HG03439 (cell line): ENCODE measurements around the gene SLC29A3.

Experiments used
- ATAC-seq: cut with Tn5 transposase; IDR thresholded peaks from one replicate; pipeline ENCODE4 v1.9.1; 2021; ENCODE audit warnings: mild to moderate bottlenecking, moderate library complexity; ENCODE audit not compliant: unreplicated experiment

Gene SLC29A3

DNA sequence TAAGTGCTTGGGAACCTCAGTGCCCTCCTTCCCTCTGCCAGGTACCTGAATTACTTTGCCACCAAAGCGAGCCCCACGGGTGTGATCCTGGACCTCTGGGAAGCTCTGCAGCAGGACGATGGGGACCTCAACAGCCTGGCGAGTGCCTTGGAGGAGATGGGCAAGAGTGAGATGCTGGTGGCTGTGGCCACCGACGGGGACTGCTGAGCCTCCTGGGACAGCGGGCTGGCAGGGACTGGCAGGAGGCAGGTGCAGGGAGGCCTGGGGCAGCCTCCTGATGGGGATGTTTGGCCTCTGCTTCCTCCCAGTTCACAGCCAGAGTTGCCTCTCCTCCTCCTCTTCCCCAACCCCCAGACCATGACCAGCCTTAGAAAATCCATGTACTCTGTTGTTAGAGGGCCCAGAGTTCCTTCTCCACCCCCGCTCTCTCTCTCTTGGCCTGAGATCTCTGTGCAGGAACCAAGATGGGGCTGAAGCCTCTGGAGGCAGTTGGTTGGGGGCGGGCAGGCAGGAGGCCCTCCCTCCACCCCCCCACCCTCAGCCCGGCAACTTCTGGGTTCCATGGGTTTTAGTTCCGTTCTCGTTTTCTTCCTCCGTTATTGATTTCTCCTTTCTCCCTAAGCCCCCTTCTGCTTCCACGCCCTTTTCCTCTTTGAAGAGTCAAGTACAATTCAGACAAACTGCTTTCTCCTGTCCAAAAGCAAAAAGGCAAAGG, 19.8 kb upstream of the SLC29A3 start:
- no peak for ATAC-seq

DNA sequence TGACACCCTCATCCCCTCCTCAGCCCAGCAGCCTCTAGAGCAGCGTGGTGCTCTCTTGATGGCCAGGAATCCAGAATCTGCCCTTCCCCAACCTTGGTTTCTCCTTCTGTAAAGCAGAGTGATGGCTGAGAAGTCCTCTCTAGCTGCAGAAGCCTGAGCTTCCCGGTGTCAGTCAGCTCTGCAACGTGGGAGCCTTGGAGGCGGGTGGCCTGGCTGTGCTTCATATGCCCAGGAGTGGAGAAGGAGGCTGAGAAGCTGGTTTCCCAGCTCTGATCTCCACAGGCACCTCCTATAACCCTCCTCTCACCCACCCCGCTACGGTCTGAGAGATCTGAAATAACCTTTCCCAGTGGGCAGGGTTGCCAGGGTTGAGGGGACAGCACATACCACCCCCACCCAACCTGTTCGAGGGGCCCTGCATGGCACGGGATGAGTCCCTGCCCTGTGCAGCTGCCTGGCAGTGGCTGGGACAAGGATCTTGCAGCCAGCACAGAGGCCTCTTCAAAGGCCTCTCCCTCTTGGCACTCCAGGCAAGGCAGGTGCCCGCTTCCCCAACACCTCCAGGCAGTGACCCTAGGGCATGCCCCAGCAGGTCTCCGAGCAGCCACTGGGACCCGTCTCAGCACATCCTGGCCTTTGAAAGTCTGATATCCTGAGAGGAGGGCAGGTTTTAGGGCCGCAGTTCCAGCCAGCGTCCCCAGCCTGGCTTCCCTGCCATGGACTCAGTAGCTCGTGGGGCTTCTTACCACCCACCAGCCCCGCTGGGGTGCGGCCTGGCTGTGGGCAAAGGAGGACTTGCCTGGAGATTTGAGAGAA, 18.3 kb upstream of the SLC29A3 start:
- ATAC-seq: no peak

DNA sequence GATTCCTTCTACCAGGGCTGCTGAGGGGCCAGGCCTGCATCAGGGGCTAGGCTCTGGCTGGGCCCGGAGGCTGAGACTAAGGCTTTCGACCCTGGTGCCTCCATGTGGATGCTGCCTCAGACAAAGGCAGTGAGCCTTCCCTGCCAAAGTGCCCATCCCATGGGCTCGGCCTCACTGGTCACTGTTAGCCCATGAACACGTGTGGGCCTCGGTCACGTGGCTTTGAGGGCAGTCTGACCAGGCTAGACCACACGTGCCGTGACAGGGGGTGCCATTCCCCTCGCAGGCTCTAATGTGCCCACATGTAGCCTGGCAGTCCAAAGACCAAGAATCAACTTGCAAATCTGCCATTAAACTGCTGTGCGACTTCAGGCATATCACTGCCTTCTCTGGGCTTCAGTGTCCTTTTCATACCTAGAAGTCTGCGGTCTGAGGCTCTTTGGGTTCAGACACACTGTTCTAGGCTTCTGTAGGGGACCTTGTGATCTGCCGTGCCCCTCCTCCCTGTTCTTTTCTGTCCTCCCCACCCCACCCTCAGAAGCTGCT, 17.6 kb upstream of the SLC29A3 start:
- no peak for ATAC-seq

DNA sequence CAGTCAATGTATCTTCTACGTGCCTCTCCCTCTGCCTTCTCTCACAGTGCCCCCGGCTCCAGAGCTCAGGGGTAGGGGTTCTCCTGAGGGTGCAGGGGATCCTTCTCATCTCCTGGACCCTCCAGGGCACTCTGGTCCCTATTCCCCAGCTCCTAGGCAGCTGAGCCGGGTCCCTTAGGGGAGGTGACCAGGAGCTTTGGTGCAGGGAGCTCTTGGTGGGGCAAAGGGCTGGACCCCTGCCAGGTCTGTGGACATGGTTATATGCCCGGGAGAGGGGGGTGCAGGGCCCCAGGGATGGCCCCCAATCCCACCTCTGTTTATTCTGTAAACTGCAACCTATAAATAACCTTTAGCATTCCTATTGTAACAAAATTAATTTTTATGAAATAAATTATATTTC, 16.6 kb upstream of the SLC29A3 start:
- ATAC-seq: no peak

DNA sequence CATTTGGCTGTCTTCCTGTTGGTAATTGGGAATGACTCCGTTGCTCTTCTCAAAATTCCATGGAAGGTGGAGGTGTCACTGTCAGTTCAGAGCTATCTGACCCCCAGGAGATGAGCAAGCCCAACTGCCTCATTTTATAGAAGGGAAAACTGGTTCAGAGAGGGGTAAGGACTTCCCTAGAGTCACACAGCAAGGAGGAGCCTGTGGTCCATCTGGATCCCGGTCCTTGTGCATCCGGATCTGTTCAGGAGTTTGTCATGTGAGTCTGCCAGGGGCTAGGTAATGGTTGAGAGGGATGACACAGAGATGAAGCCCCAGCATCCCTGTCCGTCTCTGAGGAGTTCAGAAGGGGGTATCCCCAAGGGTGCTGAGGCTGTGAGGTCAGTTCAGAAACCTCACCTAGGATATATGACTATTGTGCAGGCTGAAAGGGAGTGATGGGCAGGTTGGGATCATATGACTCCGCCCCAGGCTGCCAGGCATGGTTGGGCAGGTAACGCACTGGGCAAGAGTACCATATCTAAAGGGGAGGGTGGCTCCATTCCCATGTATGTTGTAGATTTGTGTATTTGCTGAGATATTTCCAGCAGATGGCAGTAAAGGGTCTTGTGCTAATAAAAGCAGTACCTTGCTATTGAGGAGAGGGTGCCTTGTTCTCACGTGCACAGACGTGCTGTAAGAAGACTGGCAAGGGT, 16.0 kb upstream of the SLC29A3 start:
- ATAC-seq: no peak

DNA sequence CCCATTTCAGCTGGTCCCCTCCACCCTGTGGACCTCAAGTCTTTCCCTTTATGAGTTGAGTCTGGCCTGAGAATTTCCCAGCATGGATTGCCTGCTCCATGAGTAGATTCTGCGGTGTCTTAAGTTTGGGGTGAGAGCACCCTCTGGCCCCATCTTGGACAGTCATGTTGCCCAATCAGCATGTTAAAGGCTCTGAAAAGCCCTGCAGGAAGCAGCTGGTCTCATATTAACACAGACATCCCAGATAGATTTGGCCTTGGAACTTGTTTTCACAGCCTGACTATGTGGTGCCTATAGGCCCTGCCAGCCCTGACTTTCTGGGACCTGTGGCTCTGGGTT, 15.5 kb upstream of the SLC29A3 start:
- no peak for ATAC-seq

DNA sequence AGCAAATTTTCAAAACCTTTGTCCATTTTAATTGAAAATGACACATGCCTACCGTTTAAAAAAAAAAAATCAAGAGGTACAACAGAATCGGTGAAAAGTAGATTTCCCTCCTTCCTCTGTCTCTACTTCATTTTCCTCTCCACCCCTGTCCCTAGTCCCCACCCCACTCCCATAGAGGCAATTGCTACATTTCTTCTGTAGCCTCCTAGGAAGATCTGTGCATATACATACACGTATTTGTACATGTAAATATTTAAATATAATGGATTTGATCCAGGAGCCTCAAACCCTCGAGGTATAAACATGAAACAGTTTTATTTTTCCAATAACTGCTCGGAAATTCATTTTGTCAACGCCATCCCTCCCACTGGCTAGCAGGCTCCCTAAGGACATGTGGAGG, 14.1 kb upstream of the SLC29A3 start:
- ATAC-seq: no peak

DNA sequence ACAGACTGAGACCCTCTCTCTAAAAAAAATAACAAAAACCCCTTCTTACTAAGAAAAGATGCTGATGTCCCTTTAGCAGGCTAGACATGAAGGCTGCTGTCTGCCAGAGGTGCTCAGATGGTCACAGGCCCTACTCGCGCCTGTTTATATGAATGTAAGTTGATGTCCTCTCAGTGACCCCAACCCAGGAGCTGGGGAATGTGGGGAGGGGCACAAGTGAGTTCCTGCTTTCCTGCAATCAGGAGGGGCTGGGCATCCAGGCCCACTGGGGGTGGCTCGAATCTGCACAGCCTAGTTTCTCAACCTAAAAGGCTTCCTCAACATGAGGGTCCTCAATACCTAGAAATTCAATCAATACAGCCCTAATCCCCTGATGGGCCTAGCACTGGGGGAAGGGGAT, 12.1 kb upstream of the SLC29A3 start:
- no peak for ATAC-seq

DNA sequence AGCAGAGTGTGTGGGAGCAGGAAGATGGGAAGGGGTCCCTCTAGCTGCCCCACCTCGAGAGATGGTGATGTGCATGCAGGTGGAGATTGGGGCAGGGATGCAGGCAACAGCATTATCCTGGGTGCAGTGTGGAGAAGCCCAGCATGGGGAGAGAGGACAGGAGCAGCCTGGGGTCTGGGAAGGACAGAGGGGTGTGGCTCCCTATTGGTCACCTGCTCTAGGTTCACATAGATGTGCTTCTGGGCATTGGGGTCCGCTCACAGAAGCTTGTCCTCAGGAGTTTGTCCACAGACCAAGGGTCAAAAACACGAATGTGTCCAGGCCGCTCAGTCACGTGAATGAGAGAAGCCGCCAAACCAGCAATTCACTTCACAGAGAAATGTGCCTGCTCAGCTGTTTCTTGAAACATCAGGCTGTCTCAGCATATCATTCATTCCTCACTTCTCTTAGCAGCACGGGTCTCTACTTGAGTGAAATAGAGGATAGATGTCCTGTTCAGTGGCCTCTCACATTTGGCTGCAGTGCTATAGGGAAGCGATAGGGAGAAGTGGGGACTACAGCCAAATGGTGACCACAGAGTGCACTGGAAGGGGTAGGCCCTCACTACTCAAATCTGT, 11.5 kb upstream of the SLC29A3 start:
- no peak for ATAC-seq

DNA sequence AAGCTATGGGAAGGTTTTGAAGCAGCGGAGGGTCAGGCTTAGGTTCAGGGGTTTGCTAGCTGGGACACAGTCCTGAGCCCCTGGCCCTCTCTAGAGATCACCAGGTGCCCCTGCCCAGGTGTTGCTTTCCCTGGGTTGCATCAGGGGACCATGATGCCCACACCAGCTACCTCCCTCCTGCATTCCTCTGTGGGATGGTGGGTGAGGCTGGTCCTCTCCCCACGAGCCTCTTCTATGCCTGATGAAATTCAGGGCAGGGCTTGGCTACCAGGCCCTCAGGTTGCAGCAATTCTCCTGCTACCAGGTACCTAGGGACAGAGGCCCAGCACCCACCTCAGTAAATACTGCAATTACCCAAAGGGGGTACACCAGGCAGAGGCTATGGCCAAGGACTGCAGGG, 10.8 kb upstream of the SLC29A3 start:
- no peak for ATAC-seq

DNA sequence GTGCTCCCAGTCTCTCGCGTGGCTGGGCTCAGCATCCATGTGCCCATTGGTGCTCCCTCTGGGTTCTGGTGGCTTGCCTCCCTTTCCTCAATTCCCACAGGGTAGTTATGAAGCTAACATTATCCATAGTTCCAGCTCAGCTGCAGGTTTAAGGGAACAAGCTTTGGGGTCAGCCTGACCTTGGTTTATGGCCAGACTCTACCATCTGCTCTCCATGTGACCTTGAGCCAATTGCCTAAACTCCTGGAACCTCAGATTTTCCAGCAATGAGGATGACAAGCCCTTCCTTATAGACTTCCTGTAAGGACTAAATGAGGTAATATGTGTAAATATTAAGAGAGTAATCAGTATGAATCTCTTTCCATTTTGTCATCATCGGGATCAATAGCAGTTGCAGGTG, 10.1 kb upstream of the SLC29A3 start:
- ATAC-seq: no peak

DNA sequence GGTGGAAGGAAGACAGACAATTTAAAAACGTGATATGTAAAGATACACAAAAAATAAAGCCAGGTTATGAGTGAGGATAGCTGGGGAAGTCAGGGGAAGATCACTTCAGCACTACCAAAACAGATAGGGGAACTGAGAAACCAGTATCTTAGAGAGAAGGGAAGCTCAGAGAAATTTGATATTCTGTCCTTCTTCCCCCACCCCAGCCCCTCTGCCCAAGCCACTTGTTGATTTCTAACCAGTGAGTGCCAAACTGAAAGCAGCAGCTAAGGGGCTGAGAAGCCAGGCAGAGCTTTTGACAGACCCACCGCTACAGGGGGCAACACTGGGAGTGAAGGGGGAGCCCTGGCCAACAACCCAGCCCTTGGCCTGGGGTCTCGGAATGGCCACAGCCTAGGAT, 9.1 kb upstream of the SLC29A3 start:
- no peak for ATAC-seq

DNA sequence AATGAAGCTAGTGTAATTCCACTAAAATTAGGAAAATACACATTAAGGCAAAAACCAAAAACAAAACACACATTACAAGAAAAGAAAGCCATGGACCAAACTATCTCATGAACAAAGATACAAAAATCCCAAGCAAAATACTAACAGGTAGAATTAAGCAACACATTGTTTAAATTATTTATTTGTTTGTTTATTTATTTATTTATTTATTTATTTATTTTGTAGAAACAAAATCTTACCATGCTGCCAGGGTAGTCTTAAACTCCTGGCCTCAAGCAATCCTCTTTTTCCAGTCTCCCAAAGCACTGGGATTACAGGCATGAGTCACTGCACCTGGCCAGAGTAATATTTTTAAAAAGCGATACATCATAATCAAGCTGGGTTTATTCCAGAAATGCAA, 6.8 kb upstream of the SLC29A3 start:
- ATAC-seq: no peak

DNA sequence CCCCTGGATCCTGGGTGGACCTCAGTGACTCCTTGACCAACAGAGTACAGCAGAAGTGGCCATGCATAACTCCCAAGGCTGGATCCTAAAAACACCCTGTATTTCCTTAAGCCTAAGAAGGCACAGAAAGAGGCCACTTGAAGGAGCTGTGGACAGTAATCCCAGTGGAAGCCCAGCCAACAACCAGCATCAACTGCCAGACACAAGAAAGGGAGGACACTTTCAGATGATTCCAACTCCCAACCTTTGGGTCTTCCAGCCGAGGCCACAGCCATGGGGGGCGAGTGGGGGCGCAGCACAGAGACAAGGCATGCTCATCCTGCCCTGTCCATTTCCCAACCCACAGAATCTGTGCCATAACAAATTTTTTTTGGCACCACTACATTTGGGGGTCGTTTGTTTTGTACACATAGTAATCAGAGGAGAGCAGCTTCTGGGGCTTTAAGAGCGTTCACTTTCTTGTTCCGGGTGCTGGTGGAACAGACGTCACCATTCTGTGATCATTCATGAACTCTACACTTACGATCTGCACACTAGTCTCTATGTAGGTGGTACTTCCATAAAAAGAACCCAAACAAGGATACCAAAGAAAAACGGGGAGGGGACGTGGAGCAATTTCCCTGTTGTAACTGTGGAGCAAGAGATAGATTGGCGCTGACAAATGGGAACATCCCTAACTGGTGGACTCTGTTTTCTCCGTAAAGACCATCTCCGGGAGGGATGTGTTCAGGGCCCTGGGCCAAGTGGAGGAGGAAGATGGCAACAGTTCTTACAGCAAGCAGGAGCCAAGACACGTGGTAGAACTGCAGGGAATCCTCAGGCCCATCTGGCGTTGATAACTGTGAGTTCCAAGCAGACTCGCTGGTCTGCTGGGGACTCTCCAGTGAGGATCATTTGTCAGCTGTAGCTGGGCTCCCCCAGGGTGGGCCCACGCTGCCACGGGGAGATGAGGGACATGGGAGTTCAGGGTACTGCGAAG, 6.0 kb upstream of the SLC29A3 start:
- no peak for ATAC-seq

DNA sequence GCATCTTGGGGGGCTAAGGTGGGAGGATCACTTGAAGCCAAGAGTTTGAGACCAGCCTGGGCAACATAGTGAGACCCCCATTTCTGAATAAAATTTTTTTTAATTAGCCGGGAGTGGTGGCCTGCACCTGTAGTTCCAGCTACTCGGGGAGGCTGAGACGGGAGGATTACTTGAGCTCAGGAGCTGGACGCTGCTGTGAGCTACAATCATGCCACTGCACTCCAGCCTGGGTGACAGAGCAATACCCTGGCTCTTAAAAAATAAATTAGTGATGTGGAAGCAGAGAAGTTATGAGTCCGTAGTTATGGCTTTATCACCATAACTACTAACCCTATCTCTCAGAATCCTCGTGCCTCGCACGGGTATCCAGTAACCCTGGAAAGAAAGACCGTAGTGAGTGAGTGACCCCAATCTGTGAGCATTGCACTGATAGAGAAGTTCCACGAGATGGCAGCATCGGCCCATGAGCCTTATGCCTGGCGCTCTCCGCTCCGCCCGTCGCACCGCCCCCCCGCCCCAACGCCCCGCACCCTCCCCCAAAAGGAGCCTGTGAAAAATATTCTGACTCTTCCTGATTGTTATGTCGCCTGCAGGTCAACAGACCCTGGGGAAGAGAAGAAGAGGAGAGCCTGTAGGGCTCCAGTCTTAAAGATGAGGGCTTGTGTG, 4.9 kb upstream of the SLC29A3 start:
- no peak for ATAC-seq

DNA sequence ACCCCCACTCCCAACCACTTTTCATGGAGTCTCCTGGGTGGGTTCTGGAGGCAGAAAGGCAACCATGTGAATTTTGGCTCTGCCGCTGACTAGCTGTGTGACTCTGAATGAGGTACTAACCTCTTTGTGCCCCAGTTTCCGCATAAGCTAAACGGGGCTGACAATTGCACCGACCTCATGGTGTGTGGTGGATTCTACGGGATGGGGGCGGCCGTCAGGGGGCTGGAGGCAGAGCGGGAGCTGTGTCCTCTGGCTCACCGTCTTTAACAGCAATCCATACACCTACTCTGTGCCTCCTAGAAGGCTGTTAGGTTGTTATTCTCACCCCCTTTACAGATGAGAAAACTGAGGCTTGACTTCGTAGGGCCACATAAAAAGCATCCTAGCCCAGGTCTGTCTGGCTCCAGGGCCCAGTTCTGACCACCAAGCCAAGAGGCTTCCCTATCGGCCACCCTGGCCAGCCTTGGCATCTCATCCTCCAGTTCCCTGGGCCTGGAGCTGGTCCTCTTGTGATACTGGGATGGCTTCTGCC, 4.3 kb upstream of the SLC29A3 start:
- ATAC-seq: no peak

DNA sequence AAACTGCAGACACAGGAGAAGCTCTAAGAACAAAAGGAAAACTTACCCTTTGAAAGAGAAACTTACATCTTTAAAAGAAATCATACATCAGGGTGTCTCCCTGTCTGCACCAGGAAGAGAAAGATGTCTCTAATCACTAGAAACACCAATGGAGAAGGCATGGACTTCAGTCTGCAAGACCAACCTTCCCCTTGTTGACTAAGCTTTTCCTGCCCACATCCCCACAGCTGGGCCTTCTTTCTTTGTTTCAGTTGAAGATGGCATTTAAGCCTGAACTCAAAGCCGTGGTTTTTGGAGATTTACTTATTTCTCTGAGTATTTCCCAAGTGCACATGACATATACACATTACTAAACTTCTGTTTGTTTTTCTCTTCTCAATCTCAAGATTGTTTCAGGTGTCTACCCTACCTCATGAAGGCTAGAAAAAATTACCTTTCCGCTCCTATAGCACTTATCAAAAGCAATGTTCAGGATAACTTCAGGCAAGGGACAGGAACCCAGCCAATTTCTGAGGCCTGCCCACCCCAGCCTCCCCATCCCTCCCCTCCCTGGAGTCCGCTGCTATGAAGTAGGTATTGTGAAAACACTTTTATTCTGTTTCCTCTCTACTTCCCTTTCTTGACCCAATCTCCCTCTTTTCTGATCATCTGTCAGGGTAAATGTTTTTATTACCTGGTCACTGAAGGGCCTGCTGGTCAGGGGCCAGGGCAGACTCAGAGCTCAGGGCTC, 2.8 kb upstream of the SLC29A3 start:
- ATAC-seq: no peak

DNA sequence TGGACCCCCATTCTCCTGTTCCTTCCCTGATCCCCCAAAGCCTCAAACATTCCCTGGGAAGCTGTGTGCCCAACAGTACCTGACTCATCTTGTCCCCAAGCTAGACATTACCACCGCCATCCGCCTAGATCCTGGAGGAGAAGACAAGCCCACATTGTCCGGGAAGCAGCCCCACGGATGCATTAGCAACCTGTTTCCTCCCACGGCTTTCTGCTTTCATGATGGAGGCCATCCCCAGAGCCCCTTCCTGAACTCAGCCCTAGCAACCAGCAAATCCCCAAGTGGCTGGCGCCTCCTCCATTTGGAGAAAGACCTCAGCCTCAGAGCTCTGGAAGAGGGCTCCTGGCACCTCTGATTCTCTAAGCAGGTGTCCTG, 2.3 kb upstream of the SLC29A3 start:
- ATAC-seq: no peak

DNA sequence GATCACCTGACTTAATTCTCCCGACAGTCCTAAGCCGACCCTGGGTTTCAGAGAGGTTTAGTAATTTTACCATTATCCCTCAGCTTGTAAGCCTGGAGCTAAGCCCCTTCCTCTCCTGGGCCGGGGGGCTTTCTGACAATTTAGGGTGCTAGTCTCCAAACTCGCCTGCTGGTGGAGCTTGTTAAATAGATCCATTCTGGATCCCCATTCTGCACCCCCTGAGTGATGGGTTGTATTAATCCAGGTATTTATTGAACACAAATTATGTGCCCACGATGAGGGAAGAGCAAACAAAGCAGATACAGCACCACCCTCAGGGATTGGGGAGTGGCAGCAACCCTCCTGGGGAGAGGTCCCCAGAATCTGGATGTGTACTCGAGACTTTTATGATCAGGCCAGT, 1.3 kb upstream of the SLC29A3 start:
- no peak for ATAC-seq
